Chondrocyte (in vitro differentiated cells): ENCODE data around the gene MDK. TPM values are rescaled to one million over a fixed set of nuclear protein-coding genes. Genes with fewer than 3 reads are reported as not detected.
A peak's percentile ranks its signal among the peaks of the same experiment; 100 is the strongest.

Experiments used
- DNase-seq: peaks from one replicate; pipeline ENCODE4 v3.0.0; 2021; ENCODE audit warnings: mixed read lengths, low spot score
- H3K27ac Mint-ChIP-seq: one replicate; pipeline ENCODE4 v1.8.0; 2021; ENCODE audit warnings: mild to moderate bottlenecking, moderate library complexity, mixed read lengths; ENCODE audit not compliant: unreplicated experiment
- H3K27me3 Mint-ChIP-seq: 2 replicates; pipeline ENCODE4 v1.8.0; 2021; ENCODE audit warnings: low read depth, mixed read lengths
- H3K36me3 Mint-ChIP-seq: 2 replicates; pipeline ENCODE4 v1.8.0; 2021; ENCODE audit warnings: low read depth, mixed read lengths
- H3K4me1 Mint-ChIP-seq: 2 replicates; pipeline ENCODE4 v1.8.0; 2021; ENCODE audit warnings: low read depth, mild to moderate bottlenecking, mixed read lengths
- H3K4me3 Mint-ChIP-seq: one replicate; pipeline ENCODE4 v1.8.0; 2021; ENCODE audit warnings: mild to moderate bottlenecking, moderate library complexity, mixed read lengths; ENCODE audit not compliant: unreplicated experiment
- H3K9me3 Mint-ChIP-seq: 2 replicates; pipeline ENCODE4 v1.8.0; 2021; ENCODE audit warnings: low read depth, mixed read lengths
- CTCF ChIP-seq: fragments of 200-600 bp; sonication (generic); IDR thresholded peaks from 2 replicates; pipeline ENCODE4 v1.5.0; 2021; ENCODE audit warnings: antibody characterized with exemption, mild to moderate bottlenecking, moderate library complexity
- long read RNA-seq: library from polyadenylated mRNA; stranded (forward); transcript quantifications from one replicate; pipeline ENCODE4 v2.0.0, GENCODE V29; 2021
- total RNA-seq: library from RNA; stranded (reverse); gene quantifications from 3 replicates; pipeline ENCODE4 v1.2.1, GENCODE V29; 2021

The MDK gene, protein sequence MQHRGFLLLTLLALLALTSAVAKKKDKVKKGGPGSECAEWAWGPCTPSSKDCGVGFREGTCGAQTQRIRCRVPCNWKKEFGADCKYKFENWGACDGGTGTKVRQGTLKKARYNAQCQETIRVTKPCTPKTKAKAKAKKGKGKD
- total RNA-seq, result 49.9 to 127 TPM (median 124 TPM) in 3 replicates
- long read RNA-seq, transcript MDK-206 (4 exons, 1,026 nt), result minor isoform, 8 of 125 reads
- long read RNA-seq, transcript MDK-205 (5 exons, 1,166 nt), result minor isoform, 6 of 125 reads
- long read RNA-seq, transcript MDK-203 (5 exons, 828 nt), result major isoform, 103 of 125 reads
- long read RNA-seq, partial matches to known transcripts, result 2 of 125 reads
- long read RNA-seq, other reads (novel, unspliced or antisense), result 3 of 125 reads

GRCh38 chr11:46381048-46381818, at the start of gene MDK:
TSS of gene MDK (plus strand) at chr11:46381669. CDS start at chr11:46382058, 389 bp downstream.
- DNase-seq, result peak; percentile 83
- H3K27ac Mint-ChIP-seq, result no peak within 1 kb of the TSS
- peaks cover 10% of the 10 kb centered on the region for H3K36me3 Mint-ChIP-seq
- H3K4me3 Mint-ChIP-seq, result peak within 1 kb of the TSS; percentile 70
- H3K9me3 Mint-ChIP-seq, result no peaks in the 10 kb centered on the region
- peaks cover 5% of the 10 kb centered on the region for H3K4me1 Mint-ChIP-seq
- no peaks in the 10 kb centered on the region for H3K27me3 Mint-ChIP-seq
- TF ChIP-seq CTCF, result no peak

DNA sequence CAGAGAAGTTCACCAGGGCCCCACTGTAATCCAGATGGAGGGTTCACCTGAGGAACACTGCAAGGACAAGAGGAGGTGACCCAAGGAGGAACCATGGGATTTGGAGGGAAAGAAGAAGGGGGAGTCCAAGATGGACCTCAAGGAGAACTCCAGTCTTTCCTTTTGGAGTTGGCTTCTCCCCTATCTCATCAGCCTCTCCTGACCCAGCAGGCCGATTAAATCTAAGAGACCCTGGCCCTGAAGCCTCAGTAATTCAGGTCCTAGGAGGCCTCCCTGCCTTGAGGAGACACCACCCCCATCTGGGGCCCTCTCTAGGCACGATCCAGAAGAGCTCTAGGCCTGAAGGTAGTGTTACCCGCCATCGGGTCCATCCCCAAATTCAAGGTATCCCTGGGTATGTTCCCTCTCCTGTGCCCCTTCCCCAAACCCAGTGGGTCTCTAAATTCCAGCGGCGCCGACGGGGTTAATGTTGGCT, 49.3 kb upstream of the MDK start:
- Mint-ChIP-seq H3K9me3 (no peaks in the 10 kb centered on the region), H3K4me3 (peak overlapping the region; percentile 43), H3K27me3 (peaks cover 11% of the 10 kb centered on the region), H3K27ac (no peak overlapping the region), H3K36me3 (peaks cover 2% of the 10 kb centered on the region), H3K4me1 (peaks cover 34% of the 10 kb centered on the region)
- TF ChIP-seq CTCF, result no peak
- DNase-seq, result no peak

DNA sequence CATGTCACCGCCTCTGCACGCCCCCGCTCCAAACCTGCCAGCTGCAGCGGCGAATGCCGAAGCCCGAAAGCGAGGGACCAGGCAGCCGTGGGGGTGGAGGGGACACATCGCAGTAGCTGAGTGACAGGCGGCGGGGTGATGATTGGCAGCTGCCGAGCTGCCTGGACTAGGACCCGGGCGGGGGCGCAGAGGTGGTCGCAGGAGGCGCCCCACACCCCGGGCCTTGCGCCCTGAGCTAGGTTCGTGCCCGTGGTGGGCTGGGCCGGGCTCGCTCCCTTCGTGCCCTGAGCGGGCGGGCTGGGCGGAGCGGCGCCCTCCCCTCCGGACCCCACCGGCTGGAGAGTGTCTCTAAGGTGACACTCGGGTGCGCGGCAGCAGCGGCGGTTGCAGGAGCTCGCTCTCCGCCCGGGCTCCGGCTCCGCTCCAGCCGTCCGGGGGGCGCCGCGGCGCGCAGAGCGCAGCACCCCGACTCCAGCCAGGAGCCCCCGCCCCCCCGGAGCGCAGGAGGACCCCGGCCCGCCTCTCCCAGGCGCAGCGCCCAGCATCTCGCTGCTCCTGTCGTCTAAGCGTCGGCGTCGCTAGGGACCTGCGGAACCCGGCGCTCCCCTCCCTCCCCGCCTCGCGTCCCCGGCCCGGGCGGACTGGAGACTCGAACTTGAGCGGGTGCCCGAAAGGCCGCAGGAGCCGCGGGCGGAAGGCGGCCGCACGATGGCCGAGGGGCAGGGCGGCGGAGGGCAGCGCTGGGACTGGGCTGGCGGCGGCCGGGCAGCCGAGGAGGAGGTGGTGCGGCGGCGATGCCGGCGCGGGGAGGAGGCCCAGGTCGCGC, 48.7 kb upstream of the MDK start:
- DNase-seq, result no peak
- Mint-ChIP-seq H3K4me3 (peak overlapping the region; percentile 43), H3K27me3 (peaks cover 11% of the 10 kb centered on the region), H3K27ac (no peak overlapping the region), H3K4me1 (peaks cover 30% of the 10 kb centered on the region), H3K36me3 (no peaks in the 10 kb centered on the region), H3K9me3 (no peaks in the 10 kb centered on the region)
- no peak for TF ChIP-seq CTCF

DNA sequence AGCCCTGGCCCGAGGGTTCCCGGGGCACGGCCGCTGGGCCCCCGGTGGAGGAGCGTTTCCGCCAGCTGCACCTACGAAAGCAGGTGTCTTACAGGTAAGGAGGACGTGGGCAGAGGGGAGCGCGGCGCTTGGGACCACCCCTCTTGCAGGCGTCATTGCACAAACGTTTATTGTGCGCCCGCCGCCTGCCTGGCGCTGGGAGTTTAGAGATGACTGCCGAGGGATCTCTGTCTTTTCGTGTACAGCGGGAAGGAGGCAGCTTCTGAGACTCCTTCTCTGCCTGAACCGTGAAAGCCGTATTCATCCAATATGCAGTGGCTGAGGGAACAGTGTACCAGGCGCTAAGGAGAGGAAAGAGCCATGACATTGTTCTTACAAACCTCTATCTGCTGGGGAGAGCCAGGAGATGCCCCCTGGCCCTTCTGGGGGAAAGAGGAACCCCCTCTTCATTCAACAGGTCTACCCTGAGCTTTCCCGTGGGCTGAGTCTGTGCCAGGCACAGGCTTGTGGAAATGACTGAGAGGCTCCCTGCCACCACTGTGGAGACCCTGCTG, 48.0 kb upstream of the MDK start:
- Mint-ChIP-seq H3K27me3 (peaks cover 11% of the 10 kb centered on the region), H3K9me3 (no peaks in the 10 kb centered on the region), H3K36me3 (no peaks in the 10 kb centered on the region), H3K27ac (no peak overlapping the region), H3K4me1 (peaks cover 30% of the 10 kb centered on the region), H3K4me3 (peak overlapping the region; percentile 41)
- TF ChIP-seq CTCF, result no peak
- DNase-seq, result no peak
